Naive B cell (primary cell): Measurements from ENCODE around the gene NUBPL. TPM values are rescaled to one million over a fixed set of nuclear protein-coding genes. Genes with fewer than 3 reads are reported as not detected.

Experiments used
- ATAC-seq, 2 donors: fragments of 150-1000 bp; cut with Tn5 transposase; 2 replicates each; pipeline ENCODE4 v1.10.0; 2021; ENCODE audit warnings: low read depth in 2 of 2, mild to moderate bottlenecking in 2 of 2, moderate library complexity in 2 of 2
- DNase-seq: peaks from one replicate; pipeline ENCODE4 v3.0.0; 2022
- H3K27ac Mint-ChIP-seq, 6 donors: one replicate each; pipeline ENCODE4 v1.8.0; 2020 to 2022; ENCODE audit warnings: mild to moderate bottlenecking in 6 of 6, mixed read lengths in 6 of 6, moderate library complexity in 5 of 6, inconsistent platforms in 2 of 6
- H3K27me3 Mint-ChIP-seq, 3 donors: one replicate each; pipeline ENCODE4 v1.8.0; 2021 to 2022; ENCODE audit warnings: mixed read lengths in 3 of 3, mild to moderate bottlenecking in 1 of 3
- H3K36me3 Mint-ChIP-seq, 2 donors: one replicate each; pipeline ENCODE4 v1.8.0; 2020 to 2022; ENCODE audit warnings: mixed read lengths in 2 of 2, inconsistent platforms in 1 of 2, mild to moderate bottlenecking in 1 of 2
- H3K4me1 Mint-ChIP-seq, 3 donors: one replicate each; pipeline ENCODE4 v1.8.0; 2020 to 2022; ENCODE audit warnings: mixed read lengths in 3 of 3, inconsistent platforms in 1 of 3, mild to moderate bottlenecking in 1 of 3, moderate library complexity in 1 of 3
- H3K4me3 Mint-ChIP-seq, 8 donors: one replicate each; pipeline ENCODE4 v1.8.0; 2020 to 2022; ENCODE audit warnings: mild to moderate bottlenecking in 8 of 8, mixed read lengths in 8 of 8, moderate library complexity in 8 of 8, inconsistent platforms in 2 of 8
- H3K9me3 Mint-ChIP-seq, 7 donors: one replicate each; pipeline ENCODE4 v1.8.0; 2020 to 2022; ENCODE audit warnings: mixed read lengths in 7 of 7, mild to moderate bottlenecking in 5 of 7, inconsistent platforms in 2 of 7, moderate library complexity in 1 of 7
- polyA plus RNA-seq, 6 donors: library from polyadenylated mRNA; unstranded; fragments of 300-500 nt; fragmentation: Illumina TruSeq; gene quantifications; one replicate each; pipeline ENCODE4 v1.2.3, GENCODE V29; 2021; ENCODE audit warnings: low read depth in 6 of 6

NUBPL gene
- polyA plus RNA-seq, 6 donors from 2014 or later: 5.9 to 9.2 (median 8.6) TPM

DNA sequence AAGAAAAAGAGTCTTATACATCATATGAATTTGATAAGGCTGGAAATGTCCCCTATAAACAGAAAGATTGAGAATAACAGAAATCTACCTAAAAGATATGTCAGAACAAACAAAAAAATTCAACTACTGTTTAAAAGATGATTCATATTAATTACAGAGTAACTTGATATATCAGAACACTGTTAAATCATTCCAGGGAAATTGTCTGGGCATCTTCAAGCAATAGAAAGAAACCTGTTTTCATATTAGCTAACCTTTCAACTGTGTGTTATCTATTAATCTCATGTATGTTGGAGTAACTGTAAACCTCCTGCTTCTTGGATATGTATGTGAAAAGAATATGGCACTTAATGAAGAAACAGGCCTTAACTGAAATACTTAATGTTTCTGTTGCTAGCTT is 96.7 kb downstream of the NUBPL start:
- Mint-ChIP-seq H3K4me3 (no peak overlapping the region), H3K36me3 (peaks cover 12 to 32% of the 10 kb centered on the region in 2 donors), H3K4me1 (peaks cover 5 to 13% (median 7%) of the 10 kb centered on the region in 3 donors), H3K27me3 (no peaks in the 10 kb centered on the region), H3K27ac (no peak overlapping the region), H3K9me3 (peaks cover 4 to 36% (median 19%) of the 10 kb centered on the region in 7 donors)
- DNase-seq (no peak), ATAC-seq (no peak)

DNA sequence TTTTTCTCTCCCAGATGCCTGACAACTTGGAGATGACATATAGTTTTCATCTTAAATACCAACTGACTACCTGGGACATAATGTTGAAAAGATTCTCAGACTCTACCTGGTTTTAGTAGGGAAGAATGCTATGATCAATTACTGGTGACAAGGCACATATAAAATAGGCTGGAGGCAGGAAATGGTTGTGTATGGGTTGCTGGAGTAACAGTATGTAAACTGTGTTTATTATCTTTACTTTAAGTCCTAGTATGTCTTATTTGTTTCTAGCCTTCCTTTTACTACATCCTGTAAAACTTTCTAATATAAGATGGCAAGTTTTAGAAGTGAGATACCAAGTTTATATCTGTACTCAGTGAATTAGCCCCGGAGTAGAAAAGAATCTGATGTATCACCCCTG is 98.1 kb downstream of the NUBPL start:
- no peak overlapping the region for H3K4me3 Mint-ChIP-seq

DNA sequence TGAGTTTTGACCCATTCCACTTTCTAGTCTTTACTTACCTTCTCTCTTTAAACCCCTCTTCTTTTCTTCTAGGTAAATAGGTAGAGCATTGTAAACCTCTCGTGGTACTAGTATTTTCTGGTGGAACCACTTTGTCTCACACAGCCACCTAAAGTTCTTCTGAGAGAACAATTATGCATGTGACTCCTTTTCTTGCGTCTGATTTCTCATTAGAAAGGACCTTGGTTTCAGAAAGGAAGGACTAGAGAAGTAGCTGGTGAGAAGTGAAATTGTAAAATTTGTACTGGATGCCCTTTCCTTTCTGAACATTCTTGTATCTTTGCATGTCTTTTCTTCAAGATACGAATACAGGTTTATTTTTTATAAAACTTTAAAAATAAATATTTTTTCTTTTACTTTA is 99.0 kb downstream of the NUBPL start:
- DNase-seq: no peak

More for the DNA sequence above, 98.1 kb downstream of the NUBPL start:
- DNase-seq (no peak), ATAC-seq (no peak)
- Mint-ChIP-seq H3K4me1 (peaks cover 5 to 13% (median 7%) of the 10 kb centered on the region in 3 donors), H3K27ac (peak overlapping the region in 1 of 6 donors; percentile 3), H3K36me3 (peaks cover 14 to 26% of the 10 kb centered on the region in 2 donors), H3K27me3 (no peaks in the 10 kb centered on the region), H3K9me3 (peaks cover 4 to 34% (median 16%) of the 10 kb centered on the region in 7 donors)

DNA sequence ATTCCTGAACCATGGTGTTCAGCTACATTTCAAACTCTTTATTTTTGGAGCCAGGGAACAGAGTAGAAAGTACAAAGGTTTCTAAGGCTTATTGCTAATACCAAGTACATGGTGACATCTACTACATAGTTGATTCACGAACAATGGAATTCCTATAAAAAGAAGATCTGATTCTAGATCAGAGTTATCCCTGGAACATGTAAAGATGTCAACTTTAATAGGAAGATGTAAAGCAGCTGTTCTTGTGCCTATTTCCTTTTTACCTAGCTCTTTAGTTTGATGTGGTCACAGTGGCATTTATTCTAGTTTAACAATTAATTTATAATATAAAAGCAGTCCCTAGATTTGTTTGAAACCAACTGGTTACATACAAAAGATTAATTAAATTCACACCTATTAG is 99.5 kb downstream of the NUBPL start:
- peaks cover 19 to 30% of the 10 kb centered on the region in 2 donors for H3K36me3 Mint-ChIP-seq
- no peak overlapping the region for H3K27ac Mint-ChIP-seq
- DNase-seq (no peak), ATAC-seq (no peak)
- H3K27me3 Mint-ChIP-seq: no peaks in the 10 kb centered on the region
- peaks cover 9 to 33% (median 20%) of the 10 kb centered on the region in 7 donors for H3K9me3 Mint-ChIP-seq
- H3K4me1 Mint-ChIP-seq: peaks cover 5 to 13% (median 7%) of the 10 kb centered on the region in 3 donors
- no peak overlapping the region for H3K4me3 Mint-ChIP-seq

More for the DNA sequence above, 99.0 kb downstream of the NUBPL start:
- Mint-ChIP-seq H3K27me3 (no peaks in the 10 kb centered on the region), H3K36me3 (peaks cover 15 to 29% of the 10 kb centered on the region in 2 donors), H3K4me1 (peaks cover 5 to 13% (median 7%) of the 10 kb centered on the region in 3 donors), H3K27ac (peak overlapping the region in 1 of 6 donors; percentile 3), H3K9me3 (peaks cover 11 to 34% (median 15%) of the 10 kb centered on the region in 7 donors), H3K4me3 (no peak overlapping the region)
- ATAC-seq: no peak

DNA sequence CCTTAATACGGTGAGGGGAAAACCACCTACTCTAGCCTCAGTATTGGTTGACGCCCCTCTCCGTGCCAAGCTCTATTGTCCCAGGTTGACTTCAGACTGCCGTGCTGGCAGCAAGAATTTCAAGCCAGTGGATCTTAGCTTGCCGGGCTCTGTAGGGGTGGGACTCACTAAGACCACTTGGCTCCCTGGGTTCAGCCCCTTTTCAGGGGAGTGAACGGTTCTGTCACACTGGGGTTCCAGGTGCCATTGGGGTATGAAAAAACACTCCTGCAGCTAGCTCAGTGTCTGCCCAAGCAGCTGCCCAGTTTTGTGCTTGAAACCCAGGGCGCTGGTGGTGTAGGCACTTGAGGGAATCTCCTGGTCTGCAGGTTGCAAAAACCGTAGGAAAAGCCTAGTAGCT is 107.1 kb downstream of the NUBPL start:
- Mint-ChIP-seq H3K36me3 (peaks cover 36 to 60% of the 10 kb centered on the region in 2 donors), H3K9me3 (peaks cover 6 to 43% (median 31%) of the 10 kb centered on the region in 7 donors), H3K27me3 (no peaks in the 10 kb centered on the region), H3K4me1 (peaks cover 0 to 4% (median 0%) of the 10 kb centered on the region in 3 donors), H3K4me3 (no peak overlapping the region), H3K27ac (no peak overlapping the region)
- DNase-seq: no peak
- ATAC-seq: no peak

DNA sequence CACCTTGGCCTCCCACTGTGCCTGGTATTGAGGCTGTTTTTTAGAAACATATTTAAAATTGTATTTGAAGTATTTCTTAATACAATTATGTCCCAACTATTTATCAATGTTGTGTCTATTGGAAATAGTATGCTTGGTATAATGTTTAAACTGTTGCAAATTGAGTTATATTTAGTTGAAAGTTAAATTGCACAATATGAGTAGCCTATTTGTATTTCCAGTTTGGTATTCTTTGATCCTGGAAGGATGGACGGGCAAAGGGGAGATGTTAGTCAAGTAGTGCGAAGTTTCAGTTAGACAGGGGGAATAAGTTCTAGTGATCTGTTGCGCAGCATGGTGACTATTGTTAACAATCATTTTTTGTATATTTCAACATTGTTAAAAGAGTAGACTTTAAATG is 111.5 kb downstream of the NUBPL start:
- Mint-ChIP-seq H3K9me3 (peaks cover 2 to 26% (median 8%) of the 10 kb centered on the region in 7 donors), H3K36me3 (peaks cover 23 to 28% of the 10 kb centered on the region in 2 donors), H3K4me3 (no peak overlapping the region), H3K27me3 (no peaks in the 10 kb centered on the region), H3K4me1 (peaks cover 0 to 4% (median 0%) of the 10 kb centered on the region in 3 donors), H3K27ac (no peak overlapping the region)
- DNase-seq: no peak
- ATAC-seq: no peak

DNA sequence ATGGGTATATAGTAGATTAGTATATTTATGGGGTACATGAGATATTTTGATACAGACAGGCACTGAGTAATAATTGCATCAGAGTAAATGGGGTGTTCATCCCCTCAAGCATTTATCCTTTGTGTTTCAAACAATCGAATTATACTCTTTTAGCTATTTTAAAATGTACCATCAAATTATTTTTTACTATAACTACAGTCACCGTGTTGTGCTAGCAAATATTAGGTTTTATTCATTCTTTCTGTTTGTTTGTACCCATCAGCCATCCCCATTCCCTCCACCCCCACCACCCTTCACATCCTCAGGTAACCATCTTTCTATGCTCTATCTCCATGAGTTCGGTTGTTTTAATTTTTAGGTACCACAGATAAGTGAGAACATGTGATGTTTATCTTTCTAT is 115.8 kb downstream of the NUBPL start:
- ATAC-seq: no peak
- no peaks in the 10 kb centered on the region for H3K27me3 Mint-ChIP-seq
- peaks cover 0 to 8% (median 5%) of the 10 kb centered on the region in 7 donors for H3K9me3 Mint-ChIP-seq
- no peaks in the 10 kb centered on the region for H3K4me1 Mint-ChIP-seq
- peaks cover 7 to 15% of the 10 kb centered on the region in 2 donors for H3K36me3 Mint-ChIP-seq
- no peak overlapping the region for H3K4me3 Mint-ChIP-seq
- H3K27ac Mint-ChIP-seq: no peak overlapping the region
- no peak for DNase-seq

DNA sequence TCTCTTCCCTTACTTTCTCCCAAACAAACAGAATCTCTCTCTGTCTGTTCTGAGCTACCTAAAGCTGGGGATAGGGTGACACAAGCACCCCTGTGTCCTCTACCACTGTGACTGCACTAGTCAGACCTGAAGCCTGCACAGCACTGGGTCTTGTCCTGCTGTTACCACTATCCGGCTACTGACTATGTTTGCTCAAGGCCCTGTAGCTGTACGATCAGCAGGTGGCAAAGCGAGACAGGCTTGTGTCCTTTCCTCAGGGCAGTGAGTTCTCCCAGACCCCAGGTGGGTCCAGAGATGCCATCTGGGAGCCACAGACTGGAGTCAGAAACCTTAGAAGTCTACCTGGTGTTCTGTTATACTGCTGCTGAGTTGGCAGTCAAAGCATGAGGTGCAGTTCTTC is 116.4 kb downstream of the NUBPL start:
- Mint-ChIP-seq H3K4me3 (no peak overlapping the region), H3K27me3 (no peaks in the 10 kb centered on the region), H3K9me3 (peaks cover 1 to 14% (median 5%) of the 10 kb centered on the region in 7 donors), H3K36me3 (peaks cover 8 to 21% of the 10 kb centered on the region in 2 donors), H3K4me1 (no peaks in the 10 kb centered on the region), H3K27ac (no peak overlapping the region)
- DNase-seq: no peak
- no peak for ATAC-seq

DNA sequence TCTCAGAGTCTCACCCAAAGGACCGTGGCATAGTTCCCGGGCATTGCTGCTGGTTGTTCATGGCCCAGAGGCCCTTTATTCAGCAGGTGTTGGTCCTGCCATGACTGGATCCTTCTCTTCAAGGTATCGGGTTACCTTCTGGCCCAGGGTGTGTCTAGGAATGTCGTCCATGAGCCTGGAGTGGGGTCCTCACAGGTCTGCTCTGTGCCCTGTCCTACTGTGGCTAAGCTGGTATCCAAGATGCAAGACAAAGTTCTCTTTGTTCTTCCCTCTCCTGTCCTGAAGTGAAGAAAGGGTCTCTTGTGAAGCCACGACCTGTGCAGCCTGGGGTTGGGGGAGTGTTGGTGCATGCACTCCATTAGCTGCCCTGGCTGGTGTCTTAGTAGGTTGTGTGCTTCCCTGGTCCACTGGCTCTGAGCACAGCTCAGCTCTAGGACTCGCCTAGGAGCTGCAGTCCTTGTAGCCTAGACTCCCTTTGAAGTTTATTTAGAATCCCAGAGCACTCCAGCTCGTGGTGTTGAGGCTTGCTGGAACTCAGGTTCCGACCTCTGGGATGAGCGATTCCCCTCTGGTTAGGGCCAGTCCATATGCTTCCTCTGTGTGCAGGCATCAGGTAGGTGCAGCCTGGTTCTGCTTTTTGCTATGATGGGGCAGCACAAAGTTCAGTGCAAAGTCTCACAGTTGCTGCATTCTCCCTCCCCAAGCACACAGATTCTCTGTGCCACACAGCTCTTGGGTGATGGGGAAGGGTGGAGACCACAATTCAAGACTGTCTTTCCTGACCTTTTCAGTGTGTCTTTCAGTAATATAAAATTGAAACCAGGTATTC is 117.4 kb downstream of the NUBPL start:
- Mint-ChIP-seq H3K27me3 (no peaks in the 10 kb centered on the region), H3K27ac (no peak overlapping the region), H3K36me3 (peaks cover 10 to 26% of the 10 kb centered on the region in 2 donors), H3K9me3 (peaks cover 4 to 21% (median 10%) of the 10 kb centered on the region in 7 donors), H3K4me3 (no peak overlapping the region), H3K4me1 (no peaks in the 10 kb centered on the region)
- no peak for ATAC-seq
- no peak for DNase-seq

DNA sequence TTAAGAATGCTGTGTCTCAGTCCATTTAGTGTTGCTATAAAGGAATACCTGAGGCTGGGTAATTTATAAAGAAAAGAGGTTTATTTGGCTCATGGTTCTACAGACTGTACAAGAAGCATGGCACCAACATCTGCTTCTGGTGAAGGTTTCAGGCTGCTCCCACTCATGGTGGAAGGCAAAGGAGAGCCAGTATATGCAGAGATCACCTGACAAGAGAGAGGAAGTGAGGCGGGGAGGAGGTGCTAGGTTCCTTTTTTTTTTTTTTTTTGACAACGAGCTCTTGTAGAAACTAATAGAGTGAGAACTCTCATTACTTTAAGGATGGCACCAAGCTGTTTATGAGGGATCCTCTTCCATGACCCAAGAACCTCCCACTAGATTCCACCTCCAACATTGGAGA is 121.6 kb downstream of the NUBPL start:
- no peak for DNase-seq
- no peaks in the 10 kb centered on the region for H3K4me1 Mint-ChIP-seq
- H3K27ac Mint-ChIP-seq: no peak overlapping the region
- H3K9me3 Mint-ChIP-seq: peaks cover 2 to 26% (median 8%) of the 10 kb centered on the region in 7 donors
- H3K4me3 Mint-ChIP-seq: no peak overlapping the region
- ATAC-seq: no peak
- no peaks in the 10 kb centered on the region for H3K27me3 Mint-ChIP-seq
- H3K36me3 Mint-ChIP-seq: peaks cover 35 to 42% of the 10 kb centered on the region in 2 donors

DNA sequence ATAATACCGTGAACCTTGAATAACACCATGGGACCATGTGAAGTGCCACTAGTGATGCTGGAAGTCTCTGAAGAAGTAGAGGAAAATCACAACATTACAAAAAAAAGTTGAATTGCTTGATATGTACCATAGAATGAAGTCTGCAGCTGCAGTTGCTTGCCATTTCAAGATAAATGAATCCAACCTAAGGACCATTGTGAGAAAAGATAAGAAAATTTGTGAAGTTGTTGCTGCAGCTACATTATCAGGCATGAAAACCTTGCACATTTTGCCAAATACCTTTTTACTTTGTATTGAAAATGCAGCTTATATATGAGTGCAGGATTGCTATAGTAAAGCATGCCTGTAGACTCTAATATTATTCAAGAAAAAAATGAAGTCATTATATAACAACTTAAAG is 126.5 kb downstream of the NUBPL start:
- peaks cover 31 to 40% of the 10 kb centered on the region in 2 donors for H3K36me3 Mint-ChIP-seq
- DNase-seq: no peak
- H3K4me1 Mint-ChIP-seq: peaks cover 0 to 5% (median 0%) of the 10 kb centered on the region in 3 donors
- no peak for ATAC-seq
- H3K27ac Mint-ChIP-seq: no peak overlapping the region
- no peaks in the 10 kb centered on the region for H3K27me3 Mint-ChIP-seq
- H3K9me3 Mint-ChIP-seq: peaks cover under 1 to 11% (median 7%) of the 10 kb centered on the region in 7 donors
- H3K4me3 Mint-ChIP-seq: no peak overlapping the region

DNA sequence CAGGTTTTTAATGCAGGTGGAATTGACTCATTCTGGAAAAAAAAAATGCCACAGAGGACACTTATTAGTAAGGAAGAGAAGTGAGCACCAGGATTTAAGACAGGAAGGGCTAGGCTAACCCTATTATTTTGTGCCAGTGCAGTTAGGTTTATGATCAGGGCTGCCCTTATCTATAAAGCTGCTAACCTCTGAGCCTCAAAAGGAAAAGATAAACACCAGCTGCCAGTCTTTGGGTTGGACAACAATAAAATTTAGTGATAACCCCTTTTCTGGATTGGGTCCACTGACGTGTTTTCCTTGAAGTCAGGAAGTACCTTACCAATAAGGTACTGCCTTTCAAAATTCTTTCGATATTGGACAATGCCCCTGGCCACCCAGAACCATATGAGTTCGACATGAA is 128.9 kb downstream of the NUBPL start:
- H3K36me3 Mint-ChIP-seq: peaks cover 14 to 34% of the 10 kb centered on the region in 2 donors
- DNase-seq: no peak
- H3K9me3 Mint-ChIP-seq: peaks cover 0 to 2% (median 0%) of the 10 kb centered on the region in 7 donors
- no peak for ATAC-seq
- H3K4me1 Mint-ChIP-seq: peaks cover 0 to 5% (median 0%) of the 10 kb centered on the region in 3 donors
- no peak overlapping the region for H3K27ac Mint-ChIP-seq
- H3K4me3 Mint-ChIP-seq: no peak overlapping the region
- no peaks in the 10 kb centered on the region for H3K27me3 Mint-ChIP-seq

DNA sequence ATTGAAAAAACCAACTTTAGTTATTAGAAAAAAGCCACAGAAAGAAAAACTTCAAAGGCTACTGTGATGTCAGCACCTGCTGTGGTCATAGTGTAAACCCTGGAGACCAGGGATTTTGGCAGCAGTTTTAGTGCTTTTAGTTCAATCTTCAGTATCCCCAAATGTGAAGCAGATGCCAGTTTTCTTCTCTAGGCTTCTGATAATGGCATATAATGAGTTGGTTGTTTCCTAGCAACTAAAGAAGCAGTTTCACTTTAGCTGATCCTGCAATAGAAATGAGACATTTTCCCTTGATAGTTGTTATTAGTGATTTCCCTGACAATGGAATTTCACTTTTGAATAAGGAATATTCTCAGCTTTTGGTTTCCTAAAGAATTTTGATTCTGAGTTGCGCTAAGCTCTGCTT is 131.2 kb downstream of the NUBPL start:
- no peak for DNase-seq
- H3K4me3 Mint-ChIP-seq: no peak overlapping the region
- H3K9me3 Mint-ChIP-seq: peaks cover 0 to 2% (median 0%) of the 10 kb centered on the region in 7 donors
- no peak for ATAC-seq
- peaks cover 0 to 18% of the 10 kb centered on the region in 2 donors for H3K36me3 Mint-ChIP-seq
- no peak overlapping the region for H3K27ac Mint-ChIP-seq
- peaks cover 0 to 5% (median 0%) of the 10 kb centered on the region in 3 donors for H3K4me1 Mint-ChIP-seq
- H3K27me3 Mint-ChIP-seq: no peaks in the 10 kb centered on the region

DNA sequence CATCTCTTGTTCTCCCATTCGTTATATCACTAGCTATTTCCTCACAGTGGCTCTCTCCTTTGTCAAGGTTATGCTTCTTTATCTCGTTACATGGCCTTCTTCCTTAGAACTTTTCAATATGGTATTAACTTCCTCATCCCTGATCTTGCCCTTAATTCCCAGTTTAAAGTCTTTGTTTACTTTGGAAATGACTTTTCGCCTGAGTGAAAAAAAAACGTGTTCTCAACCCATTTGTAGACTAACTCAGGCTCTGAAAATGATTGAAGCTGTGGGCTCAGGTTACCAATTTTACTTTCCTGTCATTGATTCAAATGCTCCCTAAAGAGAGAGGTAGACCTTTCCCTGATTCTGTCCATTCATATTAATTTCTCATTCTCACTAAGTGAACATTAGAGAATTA is 135.2 kb downstream of the NUBPL start:
- H3K4me3 Mint-ChIP-seq: no peak overlapping the region
- H3K27me3 Mint-ChIP-seq: no peaks in the 10 kb centered on the region
- DNase-seq (no peak), ATAC-seq (no peak)
- H3K9me3 Mint-ChIP-seq: peaks cover 0 to 6% (median 4%) of the 10 kb centered on the region in 7 donors
- no peaks in the 10 kb centered on the region for H3K4me1 Mint-ChIP-seq
- H3K27ac Mint-ChIP-seq: no peak overlapping the region
- peaks cover 0 to 3% of the 10 kb centered on the region in 2 donors for H3K36me3 Mint-ChIP-seq
